Neuron (in vitro differentiated cells): ENCODE measurements around the gene EVL.

Experiments used
- H2AFZ ChIP-seq: one replicate; pipeline ENCODE4 v1.6.1; 2013; ENCODE audit warnings: low read depth, mild to moderate bottlenecking, inconsistent platforms, low read length, moderate library complexity
- H3K27me3 ChIP-seq: one replicate; pipeline ENCODE4 v1.6.1; 2013; ENCODE audit warnings: low read length; ENCODE audit not compliant: insufficient read depth
- H3K36me3 ChIP-seq: one replicate; pipeline ENCODE4 v1.6.1; 2013; ENCODE audit warnings: low read length; ENCODE audit not compliant: insufficient read depth
- H3K4me1 ChIP-seq: one replicate; pipeline ENCODE4 v1.6.1; 2013; ENCODE audit warnings: low read length; ENCODE audit not compliant: insufficient read depth
- H3K4me3 ChIP-seq: 2 replicates; pipeline ENCODE4 v1.5.1; 2013; ENCODE audit warnings: mild to moderate bottlenecking, low read length, moderate library complexity
- H3K9me3 ChIP-seq: one replicate; pipeline ENCODE4 v1.6.1; 2013; ENCODE audit warnings: low read length

Gene EVL

GRCh38 chr14:100192250-100192671 is 127.0 kb downstream of the EVL start:
- Histone ChIP-seq H3K4me1 (peaks cover 9% of the 10 kb centered on the region), H3K4me3 (peak overlapping the region; percentile 43), H3K27me3 (no peaks in the 10 kb centered on the region), H3K36me3 (no peaks in the 10 kb centered on the region), H3K9me3 (no peaks in the 10 kb centered on the region), H2AFZ (peak overlapping the region; percentile 48)

GRCh38 chr14:100192672-100193416 is 127.6 kb downstream of the EVL start:
- H3K27me3 ChIP-seq = no peaks in the 10 kb centered on the region
- H3K9me3 ChIP-seq = no peaks in the 10 kb centered on the region
- H2AFZ ChIP-seq = peak overlapping the region; percentile 55
- no peaks in the 10 kb centered on the region for H3K36me3 ChIP-seq
- H3K4me3 ChIP-seq = peak overlapping the region; percentile 50
- H3K4me1 ChIP-seq = peaks cover 9% of the 10 kb centered on the region
